Central memory CD8-positive, alpha-beta T cell (primary cell): ENCODE data around the gene SPDYE6.

Experiments
- ATAC-seq: fragments of 150-1000 bp; cut with Tn5 transposase; replicated peaks from 2 replicates; pipeline ENCODE4 v1.10.0; 2022; ENCODE audit warnings: mild to moderate bottlenecking, moderate FRiP score, moderate number of reproducible peaks; ENCODE audit not compliant: poor library complexity, severe bottlenecking; ENCODE audit errors: extremely low read depth
- DNase-seq, 2 donors: peaks; one replicate each; pipeline ENCODE4 v3.0.0; 2021; ENCODE audit warnings: low spot score in 2 of 2
- H3K27ac Mint-ChIP-seq: one replicate; pipeline ENCODE4 v1.8.0; 2022; ENCODE audit warnings: low read depth, mild to moderate bottlenecking, moderate library complexity, mixed read lengths
- H3K27me3 Mint-ChIP-seq: one replicate; pipeline ENCODE4 v1.8.0; 2022; ENCODE audit warnings: mixed read lengths
- H3K36me3 Mint-ChIP-seq: one replicate; pipeline ENCODE4 v1.8.0; 2022; ENCODE audit warnings: mild to moderate bottlenecking, moderate library complexity, mixed read lengths; ENCODE audit not compliant: insufficient read depth
- H3K4me1 Mint-ChIP-seq: one replicate; pipeline ENCODE4 v1.8.0; 2022; ENCODE audit warnings: mixed read lengths
- H3K4me3 Mint-ChIP-seq: one replicate; pipeline ENCODE4 v1.8.0; 2022; ENCODE audit warnings: mild to moderate bottlenecking, moderate library complexity, mixed read lengths
- H3K9me3 Mint-ChIP-seq: one replicate; pipeline ENCODE4 v1.8.0; 2022; ENCODE audit warnings: mixed read lengths

SPDYE6 gene

GRCh38 chr7:102320601-102321350, 35.5 kb downstream of the SPDYE6 start:
- DNase-seq (no peak), ATAC-seq (no peak)
- peaks cover 5% of the 10 kb centered on the region for H3K36me3 Mint-ChIP-seq
- H3K4me1 Mint-ChIP-seq = no peaks in the 10 kb centered on the region
- peak overlapping the region; percentile 82 for H3K27ac Mint-ChIP-seq
- no peak overlapping the region for H3K4me3 Mint-ChIP-seq
- H3K9me3 Mint-ChIP-seq = no peaks in the 10 kb centered on the region
- no peaks in the 10 kb centered on the region for H3K27me3 Mint-ChIP-seq

- no peaks in the 10 kb centered on the region for H3K27me3 Mint-ChIP-seq
- H3K9me3 Mint-ChIP-seq = no peaks in the 10 kb centered on the region
- DNase-seq (no peak), ATAC-seq (no peak)
- H3K4me3 Mint-ChIP-seq = no peak overlapping the region
- peaks cover 5% of the 10 kb centered on the region for H3K36me3 Mint-ChIP-seq
- H3K4me1 Mint-ChIP-seq = no peaks in the 10 kb centered on the region
- peak overlapping the region; percentile 82 for H3K27ac Mint-ChIP-seq
Observed at GRCh38 chr7:102320181-102320580, 36.1 kb downstream of the SPDYE6 start.

GRCh38 chr7:102319671-102320070, 36.6 kb downstream of the SPDYE6 start:
- Mint-ChIP-seq H3K4me3 (no peak overlapping the region), H3K4me1 (no peaks in the 10 kb centered on the region), H3K27ac (no peak overlapping the region), H3K27me3 (no peaks in the 10 kb centered on the region), H3K9me3 (no peaks in the 10 kb centered on the region), H3K36me3 (peaks cover 5% of the 10 kb centered on the region)
- DNase-seq = no peak
- ATAC-seq = no peak

- H3K36me3 Mint-ChIP-seq = peaks cover 5% of the 10 kb centered on the region
Observed at GRCh38 chr7:102318482-102318971, 37.7 kb downstream of the SPDYE6 start.

GRCh38 chr7:102317231-102318059, 38.8 kb downstream of the SPDYE6 start:
- DNase-seq = no peak
- Mint-ChIP-seq H3K4me1 (no peaks in the 10 kb centered on the region), H3K27me3 (no peaks in the 10 kb centered on the region), H3K4me3 (no peak overlapping the region), H3K27ac (no peak overlapping the region), H3K36me3 (peaks cover 5% of the 10 kb centered on the region), H3K9me3 (no peaks in the 10 kb centered on the region)
- no peak for ATAC-seq

More at GRCh38 chr7:102318482-102318971, 37.7 kb downstream of the SPDYE6 start:
- no peaks in the 10 kb centered on the region for H3K27me3 Mint-ChIP-seq
- ATAC-seq (no peak), DNase-seq (no peak)
- H3K9me3 Mint-ChIP-seq = no peaks in the 10 kb centered on the region
- no peak overlapping the region for H3K27ac Mint-ChIP-seq
- no peak overlapping the region for H3K4me3 Mint-ChIP-seq
- H3K4me1 Mint-ChIP-seq = no peaks in the 10 kb centered on the region

GRCh38 chr7:102313997-102314780, 42.1 kb downstream of the SPDYE6 start:
- H3K27ac Mint-ChIP-seq = no peak overlapping the region
- ATAC-seq (no peak), DNase-seq (no peak)
- H3K36me3 Mint-ChIP-seq = peaks cover 6% of the 10 kb centered on the region
- H3K27me3 Mint-ChIP-seq = no peaks in the 10 kb centered on the region
- no peak overlapping the region for H3K4me3 Mint-ChIP-seq
- H3K9me3 Mint-ChIP-seq = no peaks in the 10 kb centered on the region
- no peaks in the 10 kb centered on the region for H3K4me1 Mint-ChIP-seq

GRCh38 chr7:102312317-102312716, 43.9 kb downstream of the SPDYE6 start:
- DNase-seq (no peak), ATAC-seq (no peak)
- H3K27ac Mint-ChIP-seq = no peak overlapping the region
- H3K27me3 Mint-ChIP-seq = no peaks in the 10 kb centered on the region
- peaks cover 5% of the 10 kb centered on the region for H3K4me1 Mint-ChIP-seq
- no peaks in the 10 kb centered on the region for H3K9me3 Mint-ChIP-seq
- no peak overlapping the region for H3K4me3 Mint-ChIP-seq
- H3K36me3 Mint-ChIP-seq = peaks cover 6% of the 10 kb centered on the region

GRCh38 chr7:102310414-102310815, 45.8 kb downstream of the SPDYE6 start:
- H3K27me3 Mint-ChIP-seq = no peaks in the 10 kb centered on the region
- H3K4me3 Mint-ChIP-seq = no peak overlapping the region
- peaks cover 20% of the 10 kb centered on the region for H3K4me1 Mint-ChIP-seq
- no peaks in the 10 kb centered on the region for H3K9me3 Mint-ChIP-seq
- H3K27ac Mint-ChIP-seq = peak overlapping the region; percentile 16
- peaks cover 3% of the 10 kb centered on the region for H3K36me3 Mint-ChIP-seq
- ATAC-seq (no peak), DNase-seq (no peak)

GRCh38 chr7:102306916-102307677, 49.1 kb downstream of the SPDYE6 start:
- no peaks in the 10 kb centered on the region for H3K9me3 Mint-ChIP-seq
- no peaks in the 10 kb centered on the region for H3K27me3 Mint-ChIP-seq
- H3K36me3 Mint-ChIP-seq = peaks cover 6% of the 10 kb centered on the region
- DNase-seq = no peak
- peak overlapping the region; percentile 58 for H3K4me3 Mint-ChIP-seq
- peaks cover 28% of the 10 kb centered on the region for H3K4me1 Mint-ChIP-seq
- H3K27ac Mint-ChIP-seq = peak overlapping the region; percentile 80
- peak; percentile 49 for ATAC-seq

- Mint-ChIP-seq H3K9me3 (no peaks in the 10 kb centered on the region), H3K4me3 (peak overlapping the region; percentile 68), H3K27ac (peak overlapping the region; percentile 80), H3K36me3 (peaks cover 5% of the 10 kb centered on the region), H3K4me1 (peaks cover 28% of the 10 kb centered on the region), H3K27me3 (no peaks in the 10 kb centered on the region)
- DNase-seq (no peak), ATAC-seq (peak; percentile 63)
Observed at GRCh38 chr7:102305414-102306268, 50.6 kb downstream of the SPDYE6 start.

- no peaks in the 10 kb centered on the region for H3K27me3 Mint-ChIP-seq
- peaks cover 5% of the 10 kb centered on the region for H3K36me3 Mint-ChIP-seq
- DNase-seq = no peak
- H3K4me1 Mint-ChIP-seq = peaks cover 28% of the 10 kb centered on the region
- ATAC-seq = no peak
- no peaks in the 10 kb centered on the region for H3K9me3 Mint-ChIP-seq
- no peak overlapping the region for H3K4me3 Mint-ChIP-seq
- H3K27ac Mint-ChIP-seq = peak overlapping the region; percentile 69
Observed at GRCh38 chr7:102304668-102305067, 51.6 kb downstream of the SPDYE6 start.
